MM.1S (cell line): ENCODE measurements around the gene PSD2.

Experiments
- DNase-seq: peaks from one replicate; pipeline ENCODE4 v3.0.0-alpha.2; 2015
- H2AFZ ChIP-seq: fragments of 300-600 bp; sonication (generic); 2 replicates; pipeline ENCODE4 v1.6.0; 2016; ENCODE audit warnings: antibody characterized with exemption, low read length
- H3F3A ChIP-seq: fragments of 300-600 bp; sonication (generic); 2 replicates; pipeline ENCODE4 v1.6.1; 2016; ENCODE audit warnings: mild to moderate bottlenecking, antibody characterized with exemption, low read length, moderate library complexity, mixed read lengths; ENCODE audit not compliant: insufficient read depth
- H3K27ac ChIP-seq: fragments of 300-600 bp; sonication (generic); 2 replicates; pipeline ENCODE4 v1.5.1; 2016; ENCODE audit warnings: mild to moderate bottlenecking, low read length
- H3K27me3 ChIP-seq: fragments of 300-600 bp; sonication (generic); replicated peaks from 2 replicates; pipeline ENCODE4 v1.6.0; 2016; ENCODE audit warnings: low read length; ENCODE audit not compliant: insufficient read depth
- H3K36me3 ChIP-seq: fragments of 300-600 bp; sonication (generic); replicated peaks from 2 replicates; pipeline ENCODE4 v1.6.1; 2016; ENCODE audit warnings: mild to moderate bottlenecking, low read length, mixed read lengths; ENCODE audit not compliant: insufficient read depth
- H3K4me1 ChIP-seq: fragments of 300-600 bp; sonication (generic); 2 replicates; pipeline ENCODE4 v1.6.1; 2016; ENCODE audit warnings: low read length, mixed read lengths
- H3K4me2 ChIP-seq: fragments of 300-600 bp; sonication (generic); 2 replicates; pipeline ENCODE4 v1.6.0; 2016; ENCODE audit warnings: low read depth, low read length
- H3K4me3 ChIP-seq: fragments of 300-600 bp; sonication (generic); 2 replicates; pipeline ENCODE4 v1.5.1; 2016; ENCODE audit warnings: low read length, mixed read lengths
- H3K79me2 ChIP-seq: fragments of 300-600 bp; sonication (generic); 2 replicates; pipeline ENCODE4 v1.6.1; 2016; ENCODE audit warnings: mixed run types, low read length, mixed read lengths
- H3K9ac ChIP-seq: fragments of 300-600 bp; sonication (generic); 2 replicates; pipeline ENCODE4 v1.6.1; 2016; ENCODE audit warnings: low read length, mixed read lengths
- H3K9me2 ChIP-seq: fragments of 300-600 bp; sonication (generic); replicated peaks from 2 replicates; pipeline ENCODE4 v1.6.1; 2016; ENCODE audit warnings: mild to moderate bottlenecking, low read length, mixed read lengths; ENCODE audit not compliant: insufficient read depth
- H3K9me3 ChIP-seq: fragments of 300-600 bp; sonication (generic); replicated peaks from 2 replicates; pipeline ENCODE4 v1.6.1; 2016; ENCODE audit warnings: mild to moderate bottlenecking, low read length, mixed read lengths; ENCODE audit not compliant: insufficient read depth
- H4K20me1 ChIP-seq: fragments of 300-600 bp; sonication (generic); 2 replicates; pipeline ENCODE4 v1.6.1; 2016; ENCODE audit warnings: mild to moderate bottlenecking, low read length, moderate library complexity, mixed read lengths; ENCODE audit not compliant: insufficient read depth
- CTCF ChIP-seq: fragments of 300-600 bp; sonication (generic); IDR thresholded peaks from 2 replicates; pipeline ENCODE4 v1.5.1; 2016; ENCODE audit warnings: antibody characterized with exemption, low read length, mixed read lengths
- EZH2 ChIP-seq: fragments of 300-600 bp; sonication (generic); optimal IDR thresholded peaks from 2 replicates; pipeline ENCODE3; 2017; ENCODE audit warnings: low read depth, mild to moderate bottlenecking, antibody characterized with exemption, low read length, mixed read lengths
- EZH2phosphoT487 ChIP-seq: fragments of 300-600 bp; sonication (generic); IDR thresholded peaks from 2 replicates; pipeline ENCODE4 v1.6.1; 2018; ENCODE audit warnings: antibody characterized with exemption, low read length

Gene PSD2

DNA sequence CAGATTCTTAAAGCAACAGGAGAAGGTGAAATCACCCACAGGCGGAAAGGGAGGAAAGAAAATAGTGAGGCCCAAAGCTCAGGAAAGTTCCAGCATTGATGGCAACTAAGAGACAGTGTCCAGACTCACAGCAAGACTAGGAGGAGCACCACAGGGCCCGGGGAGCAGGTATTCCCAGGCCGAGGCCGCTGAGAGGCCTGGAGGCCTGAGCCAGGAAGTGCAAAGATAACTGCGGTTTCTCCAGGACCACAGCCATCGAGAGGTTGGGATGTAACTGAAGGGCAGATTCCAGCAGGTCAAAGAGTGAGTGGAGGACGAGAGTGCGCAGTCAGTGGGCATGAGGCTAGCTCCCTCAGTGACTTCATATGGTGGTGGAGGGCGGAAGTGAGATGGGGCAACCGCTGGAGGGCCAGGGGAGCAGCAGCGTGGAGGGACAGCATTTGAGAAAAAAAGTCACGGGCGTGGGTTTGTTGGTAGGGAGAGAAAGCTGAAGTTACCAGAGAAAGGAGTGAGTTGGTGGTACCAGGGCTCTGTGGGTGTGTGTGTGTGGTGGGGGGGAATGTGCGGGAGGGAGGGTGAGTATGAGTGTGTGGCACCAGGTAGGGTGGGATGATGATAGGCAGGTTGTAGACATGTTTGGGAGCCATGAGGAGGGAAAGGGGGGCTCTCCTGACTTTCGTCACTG is 89.7 kb downstream of the PSD2 start:
- Histone ChIP-seq H3K9ac (no peak overlapping the region), H3K9me2 (no peaks in the 10 kb centered on the region), H3K4me2 (no peak overlapping the region), H3K27ac (no peak overlapping the region), H3K79me2 (no peaks in the 10 kb centered on the region), H3K27me3 (no peaks in the 10 kb centered on the region), H2AFZ (no peak overlapping the region), H3K4me3 (no peak overlapping the region), H3K9me3 (no peaks in the 10 kb centered on the region), H4K20me1 (no peaks in the 10 kb centered on the region), H3K4me1 (no peaks in the 10 kb centered on the region), H3K36me3 (no peaks in the 10 kb centered on the region), H3F3A (no peaks in the 10 kb centered on the region)
- no peak for DNase-seq
- TF ChIP-seq EZH2phosphoT487 = no peak
- TF ChIP-seq EZH2 = no peak
- no peak for TF ChIP-seq CTCF

- H3K9ac ChIP-seq = no peak overlapping the region
- H3K27me3 ChIP-seq = no peaks in the 10 kb centered on the region
- no peak overlapping the region for H3K27ac ChIP-seq
- H2AFZ ChIP-seq = no peak overlapping the region
- H3K79me2 ChIP-seq = no peaks in the 10 kb centered on the region
- DNase-seq = no peak
- no peak overlapping the region for H3K4me2 ChIP-seq
- no peaks in the 10 kb centered on the region for H3K9me3 ChIP-seq
- no peak overlapping the region for H3K4me3 ChIP-seq
- no peaks in the 10 kb centered on the region for H3F3A ChIP-seq
- no peaks in the 10 kb centered on the region for H3K36me3 ChIP-seq
- TF ChIP-seq EZH2 (no peak), CTCF (no peak), EZH2phosphoT487 (no peak)
- no peaks in the 10 kb centered on the region for H3K4me1 ChIP-seq
- H4K20me1 ChIP-seq = no peaks in the 10 kb centered on the region
- no peaks in the 10 kb centered on the region for H3K9me2 ChIP-seq
These were observed 90.2 kb downstream of the PSD2 start for GRCh38 chr5:139885857-139886208.

GRCh38 chr5:139886213-139886612 is 90.6 kb downstream of the PSD2 start:
- Histone ChIP-seq H3F3A (no peaks in the 10 kb centered on the region), H3K27ac (no peak overlapping the region), H2AFZ (no peak overlapping the region), H3K9ac (no peak overlapping the region), H3K36me3 (no peaks in the 10 kb centered on the region), H3K27me3 (no peaks in the 10 kb centered on the region), H3K4me2 (no peak overlapping the region), H3K9me3 (no peaks in the 10 kb centered on the region), H3K4me3 (no peak overlapping the region), H3K79me2 (no peaks in the 10 kb centered on the region), H3K4me1 (no peaks in the 10 kb centered on the region), H3K9me2 (no peaks in the 10 kb centered on the region), H4K20me1 (no peaks in the 10 kb centered on the region)
- DNase-seq = peak; percentile 14
- no peak for TF ChIP-seq EZH2
- no peak for TF ChIP-seq EZH2phosphoT487
- TF ChIP-seq CTCF = no peak
